ENCODE measurements around the gene HSFX4.
"Not testable (repeated sequence)": the region's sequence is repeated elsewhere in the genome, so short reads cannot be mapped to it uniquely, and the experiment has no call there.

The HSFX4 gene

GRCh38 chrX:149937871-149938426, 8.6 kb downstream of the HSFX4 start:
- in situ Hi-C loops (cut with MboI; ENCODE audit: low sequenced_read_pairs), result no loop called here

- in situ Hi-C loops (cut with MboI; ENCODE audit: low sequenced_read_pairs), result no loop called here
These were observed 9.1 kb downstream of the HSFX4 start, which contains the start of gene EOLA2 for GRCh38 chrX:149938427-149938880. Gene EOLA2 (minus strand): TSS chrX:149938491. CDS start chrX:149933874, 4,617 bp downstream.

- in situ Hi-C loops (cut with MboI; ENCODE audit: low sequenced_read_pairs), result no loop called here
These were observed 9.7 kb downstream of the HSFX4 start for GRCh38 chrX:149938881-149939654.

- in situ Hi-C loops (cut with MboI; ENCODE audit: low sequenced_read_pairs), result no loop called here
These were observed 10.2 kb downstream of the HSFX4 start for GRCh38 chrX:149939655-149939904.

GRCh38 chrX:149939905-149940673, 10.7 kb downstream of the HSFX4 start:
- in situ Hi-C loops (cut with MboI; ENCODE audit: low sequenced_read_pairs), result no loop called here

- in situ Hi-C loops (cut with MboI; ENCODE audit: low sequenced_read_pairs), result not testable (repeated sequence)
These were observed 11.3 kb downstream of the HSFX4 start for GRCh38 chrX:149940674-149941024.

- in situ Hi-C loops (cut with MboI; ENCODE audit: low sequenced_read_pairs), result not testable (repeated sequence)
These were observed 15.8 kb downstream of the HSFX4 start for GRCh38 chrX:149945087-149945670.

GRCh38 chrX:149945820-149946219, 16.4 kb downstream of the HSFX4 start:
- in situ Hi-C loops (cut with MboI; ENCODE audit: low sequenced_read_pairs), result not testable (repeated sequence)

GRCh38 chrX:149946932-149947331, 17.6 kb downstream of the HSFX4 start:
- in situ Hi-C loops (cut with MboI; ENCODE audit: low sequenced_read_pairs), result not testable (repeated sequence)

GRCh38 chrX:149948016-149948415, 18.6 kb downstream of the HSFX4 start:
- in situ Hi-C loops (cut with MboI; ENCODE audit: low sequenced_read_pairs), result no loop called here

- in situ Hi-C loops (cut with MboI; ENCODE audit: low sequenced_read_pairs), result loop anchor here (25.0 kb wide), 1 partner anchor 737 kb away; the partner anchor contains the start of gene MTMR1
These were observed 20.5 kb downstream of the HSFX4 start for GRCh38 chrX:149949743-149950436.

- in situ Hi-C loops (cut with MboI; ENCODE audit: low sequenced_read_pairs), result loop anchor here (25.0 kb wide), 1 partner anchor 737 kb away; the partner anchor contains the start of gene MTMR1
These were observed 21.3 kb downstream of the HSFX4 start for GRCh38 chrX:149950681-149951080.

GRCh38 chrX:149961572-149961971, 32.2 kb downstream of the HSFX4 start:
- in situ Hi-C loops (cut with MboI; ENCODE audit: low sequenced_read_pairs), result loop anchor here (25.0 kb wide), 1 partner anchor 726 kb away; the partner anchor contains the start of gene MTMR1

- in situ Hi-C loops (cut with MboI; ENCODE audit: low sequenced_read_pairs), result loop anchor here (25.0 kb wide), 1 partner anchor 725 kb away; the partner anchor contains the start of gene MTMR1
These were observed 32.6 kb downstream of the HSFX4 start for GRCh38 chrX:149962010-149962409.

- in situ Hi-C loops (cut with MboI; ENCODE audit: low sequenced_read_pairs), result loop anchor here (25.0 kb wide), 1 partner anchor 724 kb away; the partner anchor contains the start of gene MTMR1
These were observed 33.7 kb downstream of the HSFX4 start for GRCh38 chrX:149962859-149963757.

GRCh38 chrX:149979126-149979644, 49.8 kb downstream of the HSFX4 start:
- in situ Hi-C loops (cut with MboI; ENCODE audit: low sequenced_read_pairs), result no loop called here

Data from HL-60/S4 treated with phorbol 12-myristate 13-acetate at 8.2 ng/mL for 4 days and 3 days (cell line).